IPS-11a (cell line): Measurements from ENCODE around the gene MYH6.
"Not testable (repeated sequence)": the region's sequence is repeated elsewhere in the genome, so short reads cannot be mapped to it uniquely, and the experiment has no call there.

Experiments used
- H3K4me3 ChIP-seq: one replicate; pipeline ENCODE4 v1.5.1; 2013; ENCODE audit warnings: low read depth, low read length, control low read depth

Gene MYH6

DNA sequence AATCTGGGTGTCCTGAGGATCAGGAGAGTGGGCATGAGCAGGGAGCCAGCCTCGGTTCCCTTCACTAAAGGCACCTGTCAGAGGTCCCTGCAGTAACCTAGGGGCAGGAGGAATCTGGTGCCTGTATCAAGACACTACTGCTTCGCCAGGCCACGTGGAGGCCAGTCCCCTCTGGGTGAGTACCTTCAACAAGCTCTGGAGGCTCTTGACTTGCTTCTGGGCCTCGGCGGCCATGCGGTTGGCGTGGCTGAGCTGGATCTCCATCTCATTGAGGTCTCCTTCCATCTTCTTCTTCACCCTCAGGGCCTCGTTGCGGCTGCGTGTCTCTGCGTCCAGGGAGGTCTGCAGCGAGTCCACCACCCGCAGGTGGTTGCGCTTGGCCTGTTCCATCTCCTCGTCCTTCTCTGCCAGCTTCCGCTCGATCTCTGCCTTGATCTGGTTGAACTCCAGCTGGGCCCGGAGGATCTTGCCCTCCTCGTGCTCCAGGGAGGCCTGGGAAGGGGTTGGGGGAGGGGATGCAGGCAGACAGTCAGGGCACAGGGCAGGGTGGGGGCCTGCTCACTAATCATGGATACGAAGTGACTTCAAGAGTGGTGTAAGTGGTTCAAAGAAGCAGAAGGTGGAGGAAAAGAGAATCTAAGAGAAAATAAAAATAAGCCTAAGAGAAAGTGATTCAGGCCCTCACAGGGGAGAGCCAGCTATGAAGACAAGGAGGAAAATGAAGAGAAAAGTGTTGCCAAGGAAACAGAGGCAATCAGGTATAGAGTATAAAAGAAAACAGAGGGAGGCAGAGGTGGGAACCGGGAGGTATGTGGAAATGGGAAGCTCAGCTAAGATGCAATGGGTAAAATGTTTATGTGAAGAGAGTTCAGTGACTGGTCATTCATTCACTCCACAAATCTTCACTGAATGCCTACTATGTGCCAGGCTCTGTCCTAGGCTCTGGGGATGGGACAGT lies 8.0 kb upstream of the MYH6 start:
- H3K4me3 ChIP-seq, result no peak overlapping the region

DNA sequence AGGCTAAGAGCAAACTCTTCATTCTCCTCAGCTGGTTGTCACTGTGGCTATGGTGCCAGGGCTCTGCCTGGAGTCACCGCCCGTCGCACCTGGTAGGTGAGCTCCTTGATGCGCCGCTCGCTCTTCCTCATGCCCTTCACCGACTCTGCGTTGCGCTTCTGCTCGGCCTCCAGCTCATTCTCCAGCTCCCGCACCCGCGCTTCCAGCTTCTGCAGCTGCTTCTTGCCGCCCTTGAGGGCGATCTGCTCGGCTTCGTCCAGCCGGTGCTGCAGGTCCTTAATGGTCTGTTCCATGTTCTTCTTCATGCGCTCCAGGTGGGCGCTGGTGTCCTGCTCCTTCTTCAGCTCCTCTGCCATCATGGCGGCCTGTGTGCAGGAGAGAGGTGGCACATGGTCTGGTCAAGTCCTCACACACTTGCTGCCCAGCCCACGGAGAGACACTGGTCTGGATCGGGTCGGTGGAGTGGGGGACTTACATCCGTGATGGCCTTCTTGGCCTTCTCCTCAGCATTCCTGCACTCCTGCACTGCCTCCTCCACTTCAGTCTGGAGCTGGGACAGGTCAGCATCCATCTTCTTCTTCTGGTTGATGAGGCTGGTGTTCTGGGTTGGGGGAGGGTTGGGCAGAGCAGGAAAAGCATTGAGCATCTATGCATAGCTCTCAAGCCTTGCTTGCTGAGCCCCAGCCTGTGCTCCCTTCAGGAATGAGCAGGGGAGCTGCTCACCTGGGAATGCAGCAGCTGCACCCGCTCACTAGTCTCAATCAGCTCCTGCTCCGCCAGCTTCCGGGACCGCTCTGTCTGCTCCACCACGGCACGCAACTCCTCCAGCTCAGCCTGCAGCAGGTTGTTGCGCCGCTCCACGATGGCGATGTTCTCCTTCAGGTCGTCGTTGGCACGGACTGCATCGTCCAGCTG lies 7.1 kb upstream of the MYH6 start:
- no peak overlapping the region for H3K4me3 ChIP-seq

DNA sequence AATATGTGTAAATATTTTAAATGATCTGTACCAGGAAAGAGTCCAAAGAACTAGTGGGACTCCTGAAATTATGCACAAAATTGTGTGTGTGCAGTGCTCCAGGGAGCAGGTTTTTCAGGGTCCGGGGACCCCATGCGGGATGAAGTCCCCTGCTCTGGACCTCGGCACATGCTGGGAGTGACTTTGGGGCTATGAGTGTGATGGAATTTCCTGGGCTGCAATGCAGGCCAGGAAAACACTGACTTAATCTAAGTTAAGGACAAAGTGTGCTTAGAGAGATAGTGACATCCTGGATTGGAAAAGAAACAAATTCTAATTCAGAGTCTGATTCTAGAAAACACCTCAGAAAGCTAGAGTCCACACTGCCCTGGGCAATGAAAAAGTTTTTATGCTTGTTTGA lies 6.2 kb upstream of the MYH6 start:
- no peak overlapping the region for H3K4me3 ChIP-seq

DNA sequence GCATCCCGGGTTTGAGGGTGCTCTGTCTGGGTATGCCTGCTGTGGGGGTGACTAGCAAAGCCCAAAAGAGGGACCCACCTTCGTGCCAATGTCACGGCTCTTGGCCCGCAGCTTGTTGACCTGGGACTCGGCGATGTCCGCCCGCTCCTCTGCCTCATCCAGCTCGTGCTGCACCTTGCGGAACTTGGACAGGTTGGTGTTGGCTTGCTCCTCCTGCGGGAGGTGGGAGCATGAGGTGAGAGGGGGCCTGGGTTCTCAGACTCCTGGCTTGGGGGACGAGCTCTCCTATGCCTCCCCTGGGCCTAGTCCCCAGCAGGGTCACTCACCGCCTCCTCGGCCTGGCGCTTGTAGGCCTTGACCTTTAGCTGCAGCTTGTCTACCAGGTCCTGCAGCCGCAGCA lies 5.6 kb upstream of the MYH6 start:
- H3K4me3 ChIP-seq, result no peak overlapping the region

- H3K4me3 ChIP-seq, result no peak overlapping the region
Observed at GRCh38 chr14:23411563-23412525, 3.8 kb upstream of the MYH6 start.

GRCh38 chr14:23409966-23410635 lies 2.0 kb upstream of the MYH6 start:
- H3K4me3 ChIP-seq, result no peak overlapping the region

DNA sequence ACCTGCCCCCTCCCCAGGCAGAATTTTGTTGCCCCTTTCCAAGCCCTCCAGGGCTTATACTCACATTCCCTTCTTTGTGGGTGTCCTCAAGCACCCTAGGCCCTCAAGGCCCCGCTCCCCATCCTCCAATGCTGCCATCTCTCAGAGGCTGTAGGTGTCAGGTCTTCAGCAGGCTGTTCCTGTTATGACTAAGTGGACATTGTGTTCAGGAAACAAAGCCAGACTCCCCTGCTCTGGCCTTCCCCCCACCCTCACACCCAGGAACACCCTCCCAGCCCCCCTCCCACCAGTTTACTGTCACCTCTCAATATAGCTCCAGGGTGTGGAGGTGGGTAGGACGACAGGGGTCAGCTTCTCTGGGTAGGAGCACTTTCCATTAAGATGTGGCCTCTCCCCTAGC lies 1.4 kb upstream of the MYH6 start:
- H3K4me3 ChIP-seq, result no peak overlapping the region

DNA sequence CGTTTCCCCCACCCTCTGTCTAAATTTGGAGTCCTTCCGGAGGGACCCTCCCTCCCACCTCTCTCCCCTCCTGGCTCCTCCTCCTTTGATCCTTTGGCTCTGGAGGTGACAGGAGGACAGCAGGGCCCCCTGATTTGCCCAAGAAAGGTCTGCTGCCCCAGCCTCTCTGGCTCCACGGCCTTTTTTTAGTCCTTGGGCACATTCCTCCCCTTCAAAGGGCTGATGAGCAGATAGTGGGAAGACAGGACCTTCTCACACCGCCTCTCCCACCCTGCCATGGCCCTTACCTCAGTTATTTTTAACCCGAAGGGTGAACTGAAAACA lies 196 bp upstream of the MYH6 start:
- no peak overlapping the region for H3K4me3 ChIP-seq

DNA sequence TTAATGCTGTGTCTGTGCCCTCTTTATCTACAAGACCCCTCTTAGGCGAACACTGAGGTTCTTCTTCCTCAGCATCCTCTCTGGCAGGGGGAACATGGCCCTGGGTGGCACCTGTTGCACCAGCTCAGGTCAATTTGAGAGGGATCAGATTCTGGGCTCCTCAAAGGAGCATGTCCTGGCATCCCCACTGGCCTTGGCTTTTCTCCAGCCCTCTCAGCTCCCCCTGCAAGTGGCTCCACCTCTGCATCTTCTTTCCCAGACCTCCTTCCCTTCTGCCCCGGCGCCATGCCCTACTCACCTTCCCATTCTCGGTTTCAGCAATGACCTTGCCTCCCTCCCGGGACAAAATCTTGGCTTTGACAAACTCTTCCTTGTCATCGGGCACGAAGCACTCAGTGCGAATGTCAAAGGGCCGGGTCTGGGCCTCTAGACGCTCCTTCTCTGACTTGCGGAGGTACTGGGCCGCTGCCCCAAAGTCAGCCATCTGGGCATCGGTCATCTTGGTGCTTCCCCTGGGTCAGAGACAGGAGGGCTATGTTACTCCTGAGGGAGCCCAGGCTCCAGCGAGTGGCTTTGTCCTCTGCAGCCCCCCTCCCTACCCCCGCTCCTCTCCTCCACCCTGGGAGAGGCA lies 1.2 kb downstream of the MYH6 start:
- no peak overlapping the region for H3K4me3 ChIP-seq

GRCh38 chr14:23406244-23406643 lies 1.8 kb downstream of the MYH6 start:
- H3K4me3 ChIP-seq, result no peak overlapping the region

- H3K4me3 ChIP-seq, result no peak overlapping the region
Observed at GRCh38 chr14:23405516-23406025, 2.5 kb downstream of the MYH6 start.

DNA sequence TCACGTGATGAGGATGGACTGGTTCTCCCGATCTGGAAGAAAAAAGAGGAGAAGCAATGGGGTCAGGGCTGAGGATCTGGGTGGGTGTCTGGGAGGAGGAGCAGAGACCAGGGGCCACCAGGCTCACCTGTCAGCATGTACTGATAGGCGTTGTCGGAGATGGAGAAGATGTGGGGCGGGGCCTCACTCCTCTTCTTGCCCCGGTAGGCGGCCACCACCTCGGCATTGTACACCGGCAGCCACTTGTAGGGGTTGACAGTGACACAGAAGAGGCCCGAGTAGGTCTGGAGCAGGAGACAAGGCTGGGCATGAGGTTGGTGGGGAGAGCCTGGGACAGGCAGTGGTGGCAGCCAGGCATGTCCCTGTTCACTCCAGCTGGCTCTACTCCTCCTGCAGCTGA lies 3.0 kb downstream of the MYH6 start:
- H3K4me3 ChIP-seq, result no peak overlapping the region

DNA sequence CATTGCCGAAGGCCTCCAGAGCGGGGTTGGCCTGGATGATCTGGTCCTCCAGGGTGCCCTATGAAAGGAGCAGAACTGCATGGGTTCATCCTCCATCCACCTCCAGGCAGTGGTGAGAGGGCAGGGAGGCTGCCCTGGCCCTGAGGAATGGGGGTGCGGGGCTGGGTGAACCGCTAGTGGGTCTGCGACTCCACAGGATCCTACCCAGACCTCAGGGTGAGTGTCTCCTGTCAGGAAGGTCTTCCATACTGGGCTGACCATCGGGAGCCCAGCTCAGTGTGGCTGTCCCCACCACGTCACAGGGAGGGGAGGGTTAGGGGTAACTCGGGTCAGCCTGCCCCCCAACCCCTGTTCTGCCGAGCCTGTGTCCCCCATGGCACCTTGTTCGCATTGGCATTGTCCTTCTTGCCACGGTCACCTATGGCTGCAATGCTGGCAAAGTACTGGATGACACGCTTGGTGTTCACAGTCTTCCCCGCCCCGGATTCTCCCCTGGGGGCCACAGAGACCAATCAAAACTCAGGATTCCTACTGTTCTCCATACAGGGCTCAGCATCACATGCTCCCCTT lies 3.7 kb downstream of the MYH6 start:
- no peak overlapping the region for H3K4me3 ChIP-seq

GRCh38 chr14:23403908-23404307 lies 4.2 kb downstream of the MYH6 start:
- H3K4me3 ChIP-seq, result no peak overlapping the region

- no peak overlapping the region for H3K4me3 ChIP-seq
Observed at GRCh38 chr14:23403139-23403438, 5.0 kb downstream of the MYH6 start.

GRCh38 chr14:23402296-23403138 lies 5.6 kb downstream of the MYH6 start:
- no peak overlapping the region for H3K4me3 ChIP-seq

- H3K4me3 ChIP-seq, result no peak overlapping the region
Observed at GRCh38 chr14:23401291-23401690, 6.8 kb downstream of the MYH6 start.

GRCh38 chr14:23400496-23401149 lies 7.5 kb downstream of the MYH6 start:
- not testable (repeated sequence) for H3K4me3 ChIP-seq
